Testis (tissue), 2 donors: ENCODE results near the gene EHD2.

Source experiments
- POLR2A ChIP-seq: fragments of 450-650 bp; IDR thresholded peaks from one replicate; pipeline ENCODE4 v1.6.1; 2017; ENCODE audit warnings: antibody characterized with exemption, mild to moderate bottlenecking, moderate library complexity
- TF ChIP-seq, protein P1 (sequence below), 3 experiments: fragments of 450-650 bp in 2 of 3; fragments of 200-600 bp in 1 of 3; sonication (generic) in 1 of 3; IDR thresholded peaks; one replicate each; pipeline ENCODE4 v1.5.1; 2016 to 2019; ENCODE audit warnings: antibody characterized with exemption in 3 of 3, mild to moderate bottlenecking in 2 of 3, moderate library complexity in 1 of 3

DNA sequence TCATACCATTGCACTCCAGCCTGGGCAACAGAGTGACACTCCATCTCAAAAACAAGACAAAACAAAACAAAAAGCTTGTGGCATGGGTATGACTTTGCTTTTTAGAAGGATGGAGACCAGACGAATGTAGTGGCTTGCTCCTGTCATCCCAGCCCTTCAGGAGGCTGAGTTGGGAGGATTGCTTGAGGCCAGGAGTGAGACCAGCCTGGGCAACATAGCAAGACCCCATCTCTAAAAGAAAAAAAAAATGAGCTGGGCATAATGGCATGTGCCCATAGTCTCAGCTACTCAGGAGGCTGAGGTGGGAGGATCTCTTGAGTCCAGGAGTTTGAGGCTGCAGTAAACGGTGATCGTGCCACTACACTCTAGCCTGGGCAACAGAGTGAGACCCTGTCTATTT is 48.9 kb downstream of the EHD2 start:
- no peak for TF ChIP-seq POLR2A
- TF ChIP-seq, protein P1, sequence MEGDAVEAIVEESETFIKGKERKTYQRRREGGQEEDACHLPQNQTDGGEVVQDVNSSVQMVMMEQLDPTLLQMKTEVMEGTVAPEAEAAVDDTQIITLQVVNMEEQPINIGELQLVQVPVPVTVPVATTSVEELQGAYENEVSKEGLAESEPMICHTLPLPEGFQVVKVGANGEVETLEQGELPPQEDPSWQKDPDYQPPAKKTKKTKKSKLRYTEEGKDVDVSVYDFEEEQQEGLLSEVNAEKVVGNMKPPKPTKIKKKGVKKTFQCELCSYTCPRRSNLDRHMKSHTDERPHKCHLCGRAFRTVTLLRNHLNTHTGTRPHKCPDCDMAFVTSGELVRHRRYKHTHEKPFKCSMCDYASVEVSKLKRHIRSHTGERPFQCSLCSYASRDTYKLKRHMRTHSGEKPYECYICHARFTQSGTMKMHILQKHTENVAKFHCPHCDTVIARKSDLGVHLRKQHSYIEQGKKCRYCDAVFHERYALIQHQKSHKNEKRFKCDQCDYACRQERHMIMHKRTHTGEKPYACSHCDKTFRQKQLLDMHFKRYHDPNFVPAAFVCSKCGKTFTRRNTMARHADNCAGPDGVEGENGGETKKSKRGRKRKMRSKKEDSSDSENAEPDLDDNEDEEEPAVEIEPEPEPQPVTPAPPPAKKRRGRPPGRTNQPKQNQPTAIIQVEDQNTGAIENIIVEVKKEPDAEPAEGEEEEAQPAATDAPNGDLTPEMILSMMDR (IDR thresholded peaks at IDR 0.05): no peak
